K562 (cell line): Measurements from ENCODE around the gene GLP2R. TPM values are rescaled to one million over a fixed set of nuclear protein-coding genes. Genes with fewer than 3 reads are reported as not detected.

Experiments used
- ATAC-seq: fragments of 200-7000 bp; cut with Tn5 transposase; 3 replicates; pipeline ENCODE4 v1.9.1; 2020; ENCODE audit warnings: moderate library complexity
- BruUV-seq: library from RNA; stranded (reverse); fragments of 400-500 nt; replicated peaks from 2 replicates; lab custom pipeline; 2021; lab: Mats Ljungman, UMichigan
- CTCF ChIA-PET: fragments of 300-600 bp; formaldehyde crosslinking; extraction: SDS; loops from one replicate; lab custom pipeline; 2021; ENCODE audit warnings: low intra/inter-chr PET ratio; lab: Yijun Ruan, JAX
- POLR2A ChIA-PET: fragments of 300-600, 350-650 bp; sonication (Branson Sonifier 250); formaldehyde crosslinking; extraction: SDS; loops from one replicate; lab custom pipeline; 2021; ENCODE audit warnings: antibody characterized with exemption, inconsistent platforms; lab: Yijun Ruan, JAX
- DNase-seq, 4 experiments: peaks; one replicate each; pipeline versions ENCODE4 v3.0.0 to v3.0.0-alpha.2; 2011 to 2018; ENCODE audit warnings: low spot score in 3 of 4, mixed read lengths in 3 of 4; ENCODE audit errors: extremely low read depth in 1 of 4
- FAIRE-seq: peaks from 2 replicates; lab custom pipeline; 2011; peaks lifted over from hg19 to GRCh38; lab: Jason Lieb, UNC
- H2AFZ ChIP-seq: 2 replicates; pipeline ENCODE4 v1.6.0; 2011; ENCODE audit warnings: low read depth, low read length, control low read depth, inconsistent platforms
- H3K27ac ChIP-seq: fragments of 200-600 bp; 3 replicates; pipeline ENCODE4 v1.8.0; 2011; ENCODE audit warnings: low read depth, mild to moderate bottlenecking, control low read depth, inconsistent platforms, low read length, moderate library complexity, mixed read lengths; ENCODE audit errors: extremely low read depth
- H3K27me3 ChIP-seq, 2 experiments: fragments of 300-600 bp in 1 of 2; 2 replicates in 1 of 2; 3 replicates in 1 of 2; pipeline versions ENCODE4 v1.6.0 to v1.8.0; 2011; ENCODE audit warnings: inconsistent platforms in 2 of 2, low read length in 2 of 2, mild to moderate bottlenecking in 1 of 2, mixed read lengths in 1 of 2, moderate library complexity in 1 of 2; ENCODE audit not compliant: control insufficient read depth in 2 of 2, insufficient read depth in 2 of 2
- H3K36me3 ChIP-seq: fragments of 300-600 bp; 3 replicates; pipeline ENCODE4 v1.8.0; 2011; ENCODE audit warnings: mild to moderate bottlenecking, low read length, inconsistent platforms; ENCODE audit not compliant: control insufficient read depth, insufficient read depth
- H3K4me1 ChIP-seq, 2 experiments: fragments of 200-600 bp in 1 of 2; replicated peaks in 1 of 2; 2 replicates in 1 of 2; 3 replicates in 1 of 2; pipeline versions ENCODE4 v1.5.1 to v1.8.0; 2011; ENCODE audit warnings: inconsistent platforms in 2 of 2, low read length in 2 of 2, mild to moderate bottlenecking in 1 of 2, mixed read lengths in 1 of 2, moderate library complexity in 1 of 2; ENCODE audit not compliant: control insufficient read depth in 2 of 2, insufficient read depth in 2 of 2
- H3K4me2 ChIP-seq: 2 replicates; pipeline ENCODE4 v1.6.1; 2011; ENCODE audit warnings: low read length, control low read depth, inconsistent platforms, mixed read lengths; ENCODE audit not compliant: insufficient read depth
- H3K4me3 ChIP-seq: fragments of 200-600 bp; sonication (generic), shearing (Covaris generic); 2 replicates; pipeline ENCODE4 v1.5.1; 2016; ENCODE audit warnings: control low read depth, inconsistent platforms
- H3K79me2 ChIP-seq: fragments of 200-600 bp; 3 replicates; pipeline ENCODE4 v1.8.0; 2011; ENCODE audit warnings: low read length, inconsistent platforms; ENCODE audit not compliant: control insufficient read depth, insufficient read depth
- H3K9ac ChIP-seq, 2 experiments: 2 replicates each; pipeline versions ENCODE4 v1.6.0 to v1.6.1; 2011; ENCODE audit warnings: low read depth in 2 of 2, low read length in 2 of 2, control low read depth in 1 of 2, inconsistent platforms in 1 of 2, mild to moderate bottlenecking in 1 of 2, mixed read lengths in 1 of 2; ENCODE audit not compliant: insufficient read depth in 1 of 2
- H3K9me1 ChIP-seq: one replicate; pipeline ENCODE4 v1.6.0; 2011; ENCODE audit warnings: inconsistent platforms, mild to moderate bottlenecking, low read length, moderate library complexity; ENCODE audit not compliant: control insufficient read depth, insufficient read depth
- H3K9me3 ChIP-seq: replicated peaks from 2 replicates; pipeline ENCODE4 v1.5.1; 2011; ENCODE audit warnings: low read depth, low read length, inconsistent platforms; ENCODE audit not compliant: control insufficient read depth, insufficient read depth
- H4K20me1 ChIP-seq: replicated peaks from 2 replicates; pipeline ENCODE4 v1.6.1; 2011; ENCODE audit warnings: low read length, inconsistent platforms, mixed read lengths; ENCODE audit not compliant: control insufficient read depth, insufficient read depth
- BHLHE40 ChIP-seq: IDR thresholded peaks from 2 replicates; pipeline ENCODE4 v1.6.1; 2011; ENCODE audit warnings: low read length, improper control_type of control experiment
- CBX5 ChIP-seq: IDR thresholded peaks from 2 replicates; pipeline ENCODE4 v1.6.1; 2014; ENCODE audit warnings: low read depth, borderline replicate concordance
- ZKSCAN8 ChIP-seq: fragments of 200-800 bp; sonication (Bioruptor generic); IDR thresholded peaks from 2 replicates; pipeline ENCODE4 v1.6.1; 2016; ENCODE audit warnings: missing genetic modification characterization, missing compliant biosample characterization
- WGBS: fragments of 100-300 bp; shearing (Covaris generic); methylation state at CpG from one replicate; pipeline ENCODE4 v1.1.6; 2016; ENCODE audit warnings: low coverage, mixed read lengths; ENCODE audit not compliant: insufficient coverage; ENCODE audit errors: missing lambda C conversion rate; 5-methylcytosine and 5-hydroxymethylcytosine counted together
- in situ Hi-C: fragments of 300-500 bp; cut with MboI; formaldehyde crosslinking; loops from 4 replicates; pipeline ENCODE4 v1.15.0; 2018; ENCODE audit warnings: inconsistent platforms, mixed read lengths
- intact Hi-C: fragments of 100-400 bp; cut with micrococcal nuclease; formaldehyde crosslinking; loops from 2 replicates; pipeline ENCODE4 v1.14.2; 2022
- polyA plus RNA-seq, 8 experiments: library from polyadenylated mRNA; depleted of rRNA in 4 of 8; stranded (reverse) in 5 of 8; unstranded in 3 of 8; fragments of >200 nt; fragmentation: Nextera tagmentation in 2 of 8; fragmentation: Illumina TruSeq in 1 of 8; extraction: Ambion mirVana in 2 of 8; extraction: Trizol in 1 of 8; gene quantifications; 2 replicates each; pipeline versions ENCODE4 v1.2.1 to v1.2.3, GENCODE V29; 2011 to 2014; ENCODE audit warnings: inconsistent platforms in 1 of 8, missing spikeins in 1 of 8
- total RNA-seq, 7 experiments: library from RNA; depleted of rRNA in 6 of 7; stranded (reverse); fragments of >200 nt in 6 of 7; fragmentation: Illumina TruSeq in 2 of 7; extraction: Trizol in 2 of 7; gene quantifications; 2 replicates each; pipeline versions ENCODE4 v1.2.1 to v1.2.3, GENCODE V29; 2011 to 2021; ENCODE audit warnings: low replicate concordance in 1 of 7
- TF ChIP-seq, protein P1 (sequence below): sonication (generic); formaldehyde crosslinking; IDR thresholded peaks from 2 replicates; pipeline ENCODE4 v1.4.0; 2020; ENCODE audit warnings: mild to moderate bottlenecking, missing genetic modification reagents
- TF ChIP-seq, protein P2 (sequence below), 2 experiments: fragments of 200-800 bp in 1 of 2; sonication (Bioruptor generic) in 1 of 2; sonication (generic) in 1 of 2; formaldehyde crosslinking in 1 of 2; IDR thresholded peaks in 1 of 2; conservative IDR thresholded peaks in 1 of 2; 2 replicates each; pipeline versions ENCODE4 v1.5.0 to v1.6.1; 2016 to 2020; ENCODE audit warnings: missing compliant biosample characterization in 1 of 2, missing genetic modification characterization in 1 of 2, missing genetic modification reagents in 1 of 2

GLP2R gene
- total and polyA plus RNA-seq, 9 of the 15 experiments (the other 6 are each of a cell fraction or from before 2014, with no cell fraction given): not detected

DNA sequence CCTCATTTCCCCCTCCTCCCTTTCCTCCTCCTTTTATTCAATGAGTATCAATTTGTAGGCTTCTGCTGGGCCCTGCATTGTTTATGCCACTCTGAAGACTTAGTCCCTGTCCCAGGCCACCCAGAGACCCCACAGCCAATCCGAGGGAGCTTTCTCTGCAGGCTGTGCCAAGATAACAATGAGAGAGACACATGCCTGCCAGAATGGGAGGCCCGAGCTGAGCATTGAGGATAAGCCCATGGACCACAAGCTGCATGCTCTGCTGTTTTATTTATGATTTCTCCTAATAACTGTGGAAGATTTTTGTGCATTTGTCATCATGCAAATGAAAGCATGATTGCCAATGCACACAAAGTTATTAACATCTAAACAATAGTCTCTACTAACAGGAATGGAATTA is 76.4 kb downstream of the GLP2R start:
- H3K27ac ChIP-seq: no peak overlapping the region
- DNase-seq (no peak), FAIRE-seq (no peak), ATAC-seq (no peak)
- H3K9me3 ChIP-seq: no peaks in the 10 kb centered on the region
- no peaks in the 10 kb centered on the region for H3K4me1 ChIP-seq
- TF ChIP-seq CBX5: no peak
- no peak overlapping the region for H3K9ac ChIP-seq
- no peak overlapping the region for H2AFZ ChIP-seq
- BruUV-seq: no TSS peak
- peaks cover 0 to 10% of the 10 kb centered on the region in 2 experiments; a peak in 2 of 5 replicates for H3K27me3 ChIP-seq
- CTCF ChIA-PET: no interaction called here
- H4K20me1 ChIP-seq: no peaks in the 10 kb centered on the region
- POLR2A ChIA-PET: no interaction called here
- in situ Hi-C loops: no loop called here
- no peaks in the 10 kb centered on the region for H3K79me2 ChIP-seq
- no peaks in the 10 kb centered on the region for H3K36me3 ChIP-seq
- intact Hi-C loops: no loop called here
- H3K4me3 ChIP-seq: no peak overlapping the region
- no peak overlapping the region for H3K4me2 ChIP-seq
- H3K9me1 ChIP-seq: no peaks in the 10 kb centered on the region
- 0% methylated on average over 1 of the region's 2 CpGs for WGBS

DNA sequence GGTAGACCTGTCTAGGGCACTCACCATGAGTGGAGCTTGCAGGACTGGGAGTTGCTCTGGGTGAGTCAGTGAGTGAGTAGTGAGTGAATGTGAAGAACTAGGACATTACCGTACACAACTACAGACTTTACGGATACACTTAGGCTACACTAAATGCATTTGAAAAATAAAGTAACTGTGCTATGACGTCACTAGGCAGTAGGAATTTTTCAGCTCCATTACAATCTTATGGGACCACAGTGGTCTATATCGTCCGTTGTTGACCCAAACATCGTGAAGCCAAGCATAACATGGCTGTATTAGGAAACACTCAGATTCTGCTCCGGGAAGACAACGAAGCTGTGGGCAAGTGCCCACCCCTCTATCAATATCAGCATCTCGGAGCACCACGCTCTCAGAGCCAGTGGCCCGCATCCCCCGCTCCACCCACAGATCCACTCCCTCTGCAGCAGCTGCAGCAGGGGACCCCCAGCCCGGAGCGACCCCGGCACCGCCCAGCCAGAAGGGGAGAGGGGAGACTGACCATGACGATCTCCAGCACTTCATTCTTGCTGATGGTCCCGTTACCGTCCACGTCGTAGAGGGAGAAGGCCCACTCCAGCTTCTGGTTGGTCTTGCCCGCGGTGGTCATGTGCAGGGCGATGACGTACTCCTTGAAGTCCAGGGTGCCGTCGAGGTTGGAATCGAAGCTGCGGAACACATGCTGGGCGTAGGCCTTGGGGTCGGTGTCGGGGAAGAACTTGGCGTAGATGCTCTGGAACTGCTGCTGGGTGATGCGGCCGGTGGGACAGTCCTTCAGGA is 78.8 kb downstream of the GLP2R start:
- no peak for FAIRE-seq
- TF ChIP-seq, protein P1, sequence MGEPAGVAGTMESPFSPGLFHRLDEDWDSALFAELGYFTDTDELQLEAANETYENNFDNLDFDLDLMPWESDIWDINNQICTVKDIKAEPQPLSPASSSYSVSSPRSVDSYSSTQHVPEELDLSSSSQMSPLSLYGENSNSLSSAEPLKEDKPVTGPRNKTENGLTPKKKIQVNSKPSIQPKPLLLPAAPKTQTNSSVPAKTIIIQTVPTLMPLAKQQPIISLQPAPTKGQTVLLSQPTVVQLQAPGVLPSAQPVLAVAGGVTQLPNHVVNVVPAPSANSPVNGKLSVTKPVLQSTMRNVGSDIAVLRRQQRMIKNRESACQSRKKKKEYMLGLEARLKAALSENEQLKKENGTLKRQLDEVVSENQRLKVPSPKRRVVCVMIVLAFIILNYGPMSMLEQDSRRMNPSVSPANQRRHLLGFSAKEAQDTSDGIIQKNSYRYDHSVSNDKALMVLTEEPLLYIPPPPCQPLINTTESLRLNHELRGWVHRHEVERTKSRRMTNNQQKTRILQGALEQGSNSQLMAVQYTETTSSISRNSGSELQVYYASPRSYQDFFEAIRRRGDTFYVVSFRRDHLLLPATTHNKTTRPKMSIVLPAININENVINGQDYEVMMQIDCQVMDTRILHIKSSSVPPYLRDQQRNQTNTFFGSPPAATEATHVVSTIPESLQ (CRISPR knock-in tag): no peak
- TF ChIP-seq BHLHE40: no peak
- TF ChIP-seq, protein P2, sequence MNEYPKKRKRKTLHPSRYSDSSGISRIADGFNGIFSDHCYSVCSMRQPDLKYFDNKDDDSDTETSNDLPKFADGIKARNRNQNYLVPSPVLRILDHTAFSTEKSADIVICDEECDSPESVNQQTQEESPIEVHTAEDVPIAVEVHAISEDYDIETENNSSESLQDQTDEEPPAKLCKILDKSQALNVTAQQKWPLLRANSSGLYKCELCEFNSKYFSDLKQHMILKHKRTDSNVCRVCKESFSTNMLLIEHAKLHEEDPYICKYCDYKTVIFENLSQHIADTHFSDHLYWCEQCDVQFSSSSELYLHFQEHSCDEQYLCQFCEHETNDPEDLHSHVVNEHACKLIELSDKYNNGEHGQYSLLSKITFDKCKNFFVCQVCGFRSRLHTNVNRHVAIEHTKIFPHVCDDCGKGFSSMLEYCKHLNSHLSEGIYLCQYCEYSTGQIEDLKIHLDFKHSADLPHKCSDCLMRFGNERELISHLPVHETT (CRISPR knock-in tag; conservative IDR thresholded peaks at IDR 0.05 in 1 of 2, IDR thresholded peaks at IDR 0.05 in 1 of 2): no peak
- TF ChIP-seq ZKSCAN8 (CRISPR knock-in tag): no peak

More for the DNA sequence above, 78.8 kb downstream of the GLP2R start:
- no peaks in the 10 kb centered on the region for H3K36me3 ChIP-seq
- H4K20me1 ChIP-seq: no peaks in the 10 kb centered on the region
- no peak overlapping the region for H2AFZ ChIP-seq
- DNase-seq (no peak), ATAC-seq (no peak)
- CTCF ChIA-PET: no interaction called here
- no TSS peak for BruUV-seq
- H3K9me3 ChIP-seq: no peaks in the 10 kb centered on the region
- in situ Hi-C loops: no loop called here
- no peak overlapping the region for H3K9ac ChIP-seq
- H3K27ac ChIP-seq: no peak overlapping the region
- no peak overlapping the region for H3K4me3 ChIP-seq
- intact Hi-C loops: no loop called here
- WGBS: 5% methylated on average over 20 of the region's 35 CpGs
- POLR2A ChIA-PET: interaction anchor here (0.6 kb wide), 1 partner anchor 11 kb away, joined by 3 read pairs; no protein-coding TSS in a partner anchor
- H3K27me3 ChIP-seq: peaks cover 0 to 5% of the 10 kb centered on the region in 2 experiments; a peak in 2 of 5 replicates
- H3K4me1 ChIP-seq: no peaks in the 10 kb centered on the region
- H3K4me2 ChIP-seq: no peak overlapping the region
- no peaks in the 10 kb centered on the region for H3K79me2 ChIP-seq
- H3K9me1 ChIP-seq: no peaks in the 10 kb centered on the region
